GM21786 (cell line): ENCODE data around the gene ZBTB1.
"Not testable (repeated sequence)": the region's sequence is repeated elsewhere in the genome, so short reads cannot be mapped to it uniquely, and the experiment has no call there.

ENCODE experiments used
- ATAC-seq: cut with Tn5 transposase; IDR thresholded peaks from one replicate; pipeline ENCODE4 v1.9.1; 2021; ENCODE audit not compliant: unreplicated experiment

The ZBTB1 gene

DNA sequence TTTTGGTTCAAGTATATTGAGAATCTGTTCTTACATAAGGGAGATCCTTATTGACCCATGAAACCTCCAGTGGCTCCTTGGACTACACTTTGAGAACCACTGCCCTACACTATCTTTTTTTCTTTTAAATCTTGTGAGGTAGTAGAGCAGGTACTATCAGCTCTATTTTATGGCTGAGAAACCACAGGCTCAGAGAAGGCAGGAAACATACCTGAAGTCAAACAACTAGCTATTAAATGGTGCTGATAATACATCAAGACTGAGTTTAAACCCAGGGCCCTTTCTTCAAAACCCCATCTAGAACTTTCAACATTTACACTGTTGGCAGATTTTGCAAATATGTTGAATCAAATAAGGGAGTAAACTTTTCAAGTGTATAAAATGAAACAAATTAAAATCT lies 7.8 kb upstream of the ZBTB1 start:
- ATAC-seq: no peak

DNA sequence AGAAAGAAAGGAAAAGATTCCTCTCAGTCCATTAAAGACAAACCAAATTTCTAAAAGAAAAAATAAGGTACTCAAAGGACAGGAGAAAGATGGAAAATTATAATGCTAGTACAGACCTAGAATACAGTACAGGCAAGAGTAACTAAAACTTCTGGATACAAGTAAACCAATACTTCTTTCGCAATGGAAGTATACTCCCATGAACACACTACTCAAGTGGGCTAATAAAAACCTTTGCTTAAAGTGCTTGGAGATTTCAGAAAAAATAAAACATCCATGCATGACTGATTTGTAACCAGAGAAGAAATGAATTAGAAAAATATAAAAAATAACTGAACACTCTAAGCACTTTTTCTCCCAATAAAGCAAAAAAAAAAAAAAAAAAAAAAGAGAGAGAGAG lies 4.5 kb upstream of the ZBTB1 start:
- ATAC-seq: no peak

DNA sequence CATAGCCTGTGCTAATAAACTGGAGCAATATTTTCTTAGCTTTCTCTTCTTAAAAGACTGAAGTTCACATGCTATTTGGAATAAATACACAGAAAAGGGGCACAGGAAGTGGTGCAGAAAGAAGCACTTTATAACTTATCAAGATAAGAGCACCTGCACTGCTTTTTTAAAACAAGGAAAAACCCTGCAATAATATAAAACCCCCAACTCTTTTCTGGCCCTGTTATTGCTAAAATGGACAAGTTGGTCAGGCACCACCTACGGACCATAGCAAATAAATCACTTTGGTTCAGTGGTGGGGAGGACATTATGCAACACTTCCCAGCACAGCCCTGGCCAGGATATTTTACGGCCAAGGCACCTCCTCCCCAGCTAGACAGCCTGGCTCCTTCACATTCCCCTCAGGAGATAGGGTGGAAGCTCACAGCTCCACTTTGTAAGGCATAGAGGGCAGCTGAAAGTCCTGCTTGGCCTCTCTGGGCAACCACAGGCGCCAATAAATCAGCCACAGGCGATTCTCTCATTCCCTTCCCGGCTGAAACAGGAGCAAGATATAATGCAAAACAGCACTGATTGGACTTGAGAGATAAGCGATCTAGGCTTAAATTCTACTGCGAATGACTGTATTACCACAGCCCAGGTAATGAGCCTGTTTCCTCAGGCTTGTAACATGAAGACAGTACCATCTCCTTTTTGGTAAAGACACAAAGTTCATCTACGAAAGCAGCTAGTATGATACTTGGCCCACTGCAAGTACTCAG lies 3.0 kb upstream of the ZBTB1 start:
- no peak for ATAC-seq

DNA sequence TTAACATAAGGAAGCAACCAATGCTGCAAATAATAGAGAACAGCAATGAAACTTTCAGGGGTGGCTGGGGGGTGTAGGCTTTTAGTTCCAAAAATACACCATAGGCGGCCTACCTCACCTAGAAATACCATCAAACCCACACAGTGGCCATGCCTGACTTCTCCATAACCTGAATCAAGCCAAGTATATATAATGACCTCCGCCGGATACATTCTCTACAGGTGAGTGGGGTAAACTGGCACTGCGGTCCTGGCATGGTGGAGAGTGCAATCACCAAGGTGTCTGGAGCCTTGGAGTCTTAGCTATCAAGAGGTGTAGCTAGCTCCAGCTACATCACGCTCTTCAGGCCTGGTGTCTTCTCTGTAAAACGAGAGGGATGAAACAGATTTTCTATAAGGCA lies 2.1 kb upstream of the ZBTB1 start:
- ATAC-seq: no peak

DNA sequence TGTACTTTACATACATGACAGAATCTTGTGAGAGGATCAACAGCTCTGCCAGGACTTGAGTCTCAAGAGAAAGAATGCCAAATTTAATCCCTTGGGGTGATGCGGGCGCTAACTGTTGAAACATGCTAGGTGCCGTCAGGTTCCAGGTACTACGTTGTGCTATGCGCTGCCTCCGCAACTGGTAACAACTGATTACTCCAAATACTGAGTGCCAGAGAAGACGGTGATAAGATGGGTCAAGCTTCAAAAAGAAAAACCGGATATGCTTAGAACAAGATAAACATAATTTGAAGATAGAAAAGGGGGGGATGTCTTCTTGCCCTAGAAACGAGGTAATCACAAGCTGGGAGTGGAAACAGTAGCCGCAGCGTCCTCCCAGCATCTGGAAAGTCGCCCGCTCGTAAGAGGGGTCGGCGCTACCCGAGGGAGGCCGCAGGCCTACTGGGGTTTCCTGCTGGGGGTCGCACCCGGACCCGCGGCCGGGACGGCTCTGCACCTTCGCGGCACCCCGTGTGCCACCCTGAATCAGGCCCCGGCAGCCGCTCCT lies 1.6 kb upstream of the ZBTB1 start:
- ATAC-seq: peak; percentile 1

DNA sequence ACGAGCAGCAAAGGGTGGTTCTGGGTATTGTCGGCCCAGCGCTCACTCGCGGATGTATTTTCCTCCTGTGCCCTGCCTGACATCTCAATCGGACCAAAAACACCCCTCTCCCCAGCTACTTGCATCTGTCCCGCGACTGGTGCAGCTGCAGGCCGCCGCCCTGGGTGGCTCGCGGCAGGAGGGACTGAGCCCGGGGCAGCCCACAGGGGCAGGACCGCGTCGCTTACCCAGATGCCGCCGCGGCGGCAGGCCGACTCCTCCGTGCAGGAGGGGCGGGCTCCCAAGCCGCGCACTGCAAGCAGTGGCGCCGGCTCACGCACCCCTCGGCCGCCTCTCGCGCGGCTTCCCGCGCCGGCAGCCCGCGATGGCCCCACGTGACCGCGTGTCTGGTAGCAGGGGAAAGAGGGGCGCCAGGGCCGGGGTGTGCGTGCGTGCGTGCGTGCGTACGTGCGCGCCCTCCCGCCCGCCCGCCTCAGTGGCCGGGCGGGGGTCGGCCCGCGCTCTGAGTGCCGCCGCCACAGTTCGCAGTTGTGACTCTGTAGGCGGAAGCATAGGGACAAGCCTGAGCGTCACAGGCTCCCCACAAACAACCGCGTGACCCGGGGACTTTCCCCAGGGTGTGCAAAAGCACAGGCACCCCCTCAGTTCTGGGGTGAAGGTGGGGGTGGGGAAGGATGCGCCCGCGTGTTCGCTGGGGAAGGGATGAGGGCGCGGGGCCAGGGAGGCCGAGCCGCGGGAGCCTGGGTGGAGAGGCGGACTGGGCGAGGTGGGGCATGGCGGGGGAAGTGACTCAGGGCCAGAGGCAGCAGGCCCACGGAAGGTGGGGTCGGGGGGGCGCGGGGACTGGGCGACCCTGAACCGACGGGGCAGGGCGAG lies 898 bp upstream of the ZBTB1 start, which contains the start of gene ZBTB25:
Gene ZBTB25 (minus strand): TSS at position 405 of the 876 bp plus-strand sequence. CDS start 13,305 bp downstream, outside the sequence.
- peak; percentile 59 for ATAC-seq

DNA sequence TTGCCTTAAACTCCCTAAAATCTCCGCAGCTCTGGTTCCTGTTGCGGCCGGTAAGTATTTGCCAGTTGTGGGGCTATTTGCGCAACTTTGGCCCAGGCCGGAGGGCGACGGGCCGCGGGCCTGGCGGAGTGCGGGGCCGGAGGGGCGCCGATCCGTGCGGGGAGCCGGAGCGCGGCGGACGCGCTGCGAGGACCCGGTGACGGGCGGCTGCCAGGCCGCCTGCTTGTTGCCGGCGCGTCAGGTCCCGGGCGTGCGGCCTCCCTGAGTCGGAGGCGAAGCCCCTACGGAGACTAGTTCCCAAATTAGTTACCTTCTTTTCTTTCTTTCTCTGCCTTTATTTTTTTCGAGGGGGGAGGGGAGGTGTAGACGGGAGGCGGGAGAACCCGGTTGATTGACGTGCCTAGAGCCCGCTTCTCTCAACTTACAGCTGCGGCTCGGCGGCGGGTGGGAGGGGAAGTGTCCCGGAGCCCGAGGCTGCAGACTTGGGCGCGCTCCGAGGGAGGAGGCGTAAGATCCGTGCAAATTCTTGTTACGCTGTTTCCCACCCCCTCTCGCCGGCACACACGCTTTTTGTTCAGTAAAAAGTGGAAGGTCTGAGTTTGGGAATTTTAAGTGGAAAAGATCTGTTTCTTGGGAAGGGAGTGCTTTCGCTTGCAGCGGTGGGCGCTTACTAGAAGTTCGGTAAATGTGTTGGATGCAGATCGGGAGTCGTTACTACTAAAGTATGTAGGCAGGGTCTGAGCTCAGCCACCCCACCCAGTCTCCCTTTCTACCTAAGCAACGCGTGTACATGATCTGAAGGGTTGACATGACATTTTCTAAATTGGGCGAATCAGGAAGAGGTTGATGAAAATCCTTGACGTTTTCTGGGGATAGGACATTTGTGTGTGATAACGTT lies 576 bp downstream of the ZBTB1 start:
- peak; percentile 13 for ATAC-seq

DNA sequence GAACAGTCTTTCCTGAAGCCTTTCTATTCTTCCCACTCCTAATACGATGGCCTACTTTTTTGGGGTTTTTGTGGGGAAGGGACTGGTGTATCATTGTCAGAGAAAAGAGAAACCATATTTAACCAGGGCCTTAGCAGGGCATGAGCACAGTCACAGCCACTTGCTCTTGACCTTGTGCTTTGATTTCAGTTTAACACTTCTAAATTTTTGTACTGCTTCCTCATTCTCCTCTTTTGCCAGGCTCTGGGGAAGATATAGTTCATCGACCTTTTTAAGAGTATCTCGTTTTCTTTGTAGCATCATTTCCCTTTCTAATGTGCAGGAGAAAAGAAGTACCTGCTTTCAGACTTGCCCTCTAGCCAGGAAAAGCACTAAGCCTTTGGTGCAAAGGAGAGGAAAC lies 2.2 kb downstream of the ZBTB1 start:
- ATAC-seq: no peak

DNA sequence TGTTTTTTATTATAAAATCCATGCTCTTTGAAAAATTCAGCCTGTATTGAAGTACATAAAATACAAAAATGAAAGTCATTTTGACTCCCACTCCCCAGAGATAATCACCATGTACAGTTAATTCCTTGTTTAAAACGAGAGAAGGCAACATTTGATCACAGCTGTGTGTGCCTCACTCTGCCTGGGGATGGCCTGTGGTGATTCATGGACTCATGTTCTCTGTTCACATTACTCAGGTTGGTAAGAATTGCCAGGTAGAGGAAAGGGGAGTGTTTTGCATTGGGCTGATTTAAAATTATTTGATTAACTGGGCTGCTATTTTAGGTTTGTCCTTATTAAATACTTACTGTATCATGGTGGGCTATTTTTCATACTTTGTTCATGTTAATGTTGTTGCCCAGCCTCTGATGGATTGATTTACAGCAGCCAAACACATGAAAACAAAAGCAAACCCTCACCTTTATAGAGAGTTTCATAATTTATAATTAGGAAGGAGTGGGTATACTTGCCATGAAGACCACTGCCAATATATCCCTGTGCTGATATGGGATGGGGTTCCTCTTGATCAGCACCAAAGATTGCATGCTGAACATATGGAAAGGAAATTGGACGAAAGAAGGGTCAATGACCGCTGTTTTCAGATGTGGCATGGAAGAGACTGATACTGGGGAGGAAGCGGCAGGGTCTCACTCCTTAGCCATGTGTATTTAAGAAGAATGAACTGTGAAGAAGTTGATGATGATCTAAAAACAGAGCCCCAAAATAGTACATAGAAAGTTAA lies 3.0 kb downstream of the ZBTB1 start:
- no peak for ATAC-seq

DNA sequence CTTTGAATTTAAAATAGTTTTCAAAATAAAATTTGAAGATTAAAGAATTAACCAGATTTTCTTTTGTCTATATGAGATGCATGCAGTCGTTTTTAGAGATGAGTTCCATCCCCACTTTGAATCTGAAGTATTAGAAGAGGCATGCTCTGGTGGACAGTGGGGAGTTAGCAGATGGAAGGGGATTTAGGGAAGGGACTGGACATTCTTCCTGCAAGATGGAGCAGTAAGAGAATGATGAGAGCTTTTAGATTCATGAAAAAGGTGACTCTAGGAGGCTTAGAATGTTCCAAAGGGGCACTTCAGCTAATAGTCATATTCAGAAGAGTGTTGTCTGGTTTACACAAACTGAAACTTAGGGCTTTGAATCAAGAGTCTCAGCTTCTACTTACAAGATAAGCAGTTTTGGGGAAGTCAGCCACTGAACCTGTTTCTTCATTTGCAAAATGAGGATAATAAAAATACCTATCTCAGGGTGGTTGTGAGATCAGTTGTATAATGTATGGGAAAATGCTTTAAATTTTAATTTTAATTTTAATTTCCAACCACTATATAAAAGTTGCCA lies 3.7 kb downstream of the ZBTB1 start:
- ATAC-seq: peak; percentile 15

DNA sequence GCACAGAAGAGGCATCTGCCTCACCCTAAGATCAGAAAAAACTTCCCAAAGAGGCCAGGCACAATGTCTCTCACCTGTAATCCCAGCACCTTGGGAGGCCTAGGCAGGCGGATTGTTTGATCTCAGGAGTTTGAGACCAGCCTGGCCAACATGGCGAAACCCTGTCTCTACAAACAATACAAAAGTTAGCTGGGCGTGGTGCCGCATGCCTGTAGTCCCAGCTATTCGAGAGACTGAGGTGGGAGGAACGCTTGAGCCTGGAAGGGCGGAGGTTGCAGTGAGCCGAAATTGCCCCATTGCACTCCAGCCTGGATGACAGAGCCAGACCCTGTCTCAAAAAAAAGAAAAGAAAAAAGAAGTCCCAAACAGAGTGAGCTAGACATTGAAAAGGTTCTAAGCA lies 4.5 kb downstream of the ZBTB1 start:
- ATAC-seq: no peak

DNA sequence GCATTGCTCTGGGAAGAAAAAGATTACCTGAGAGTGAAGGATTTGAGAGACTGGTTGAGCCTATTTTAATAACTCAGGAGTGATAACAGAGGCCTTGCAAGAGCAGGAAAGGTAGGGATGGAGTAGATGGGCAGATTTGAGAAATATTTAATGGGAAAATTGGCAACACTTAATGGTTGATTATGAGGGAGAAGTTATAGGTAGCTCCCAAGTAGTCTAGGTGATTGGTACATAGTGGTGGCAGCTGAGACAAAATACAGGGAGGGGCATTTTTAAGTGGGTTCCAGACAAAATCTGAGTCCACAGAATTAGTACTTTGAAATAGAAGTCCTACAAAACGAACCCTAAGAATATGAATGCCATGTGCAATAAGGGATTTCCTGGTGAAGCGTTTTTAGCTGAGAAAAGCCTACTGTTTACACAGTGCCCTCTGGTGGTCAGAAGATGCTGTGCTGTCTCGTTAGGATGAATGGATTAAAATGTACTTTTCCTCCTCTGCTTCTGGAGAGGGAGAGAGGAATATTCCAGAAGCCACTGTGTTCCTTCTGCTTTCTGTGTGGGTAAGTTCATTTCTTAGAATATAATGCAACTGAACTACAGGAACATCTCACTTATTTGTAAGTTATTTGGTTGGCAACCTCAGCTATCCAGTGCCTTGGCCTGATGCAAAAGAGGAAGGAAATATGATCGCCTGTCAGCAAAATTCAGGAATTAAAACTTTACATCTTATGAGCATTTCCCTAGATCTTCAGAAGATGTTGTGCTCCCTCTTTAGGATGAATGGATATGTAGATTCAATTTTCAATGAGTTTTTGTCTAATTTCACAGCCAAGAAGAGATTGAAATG lies 6.5 kb downstream of the ZBTB1 start:
- ATAC-seq: no peak

DNA sequence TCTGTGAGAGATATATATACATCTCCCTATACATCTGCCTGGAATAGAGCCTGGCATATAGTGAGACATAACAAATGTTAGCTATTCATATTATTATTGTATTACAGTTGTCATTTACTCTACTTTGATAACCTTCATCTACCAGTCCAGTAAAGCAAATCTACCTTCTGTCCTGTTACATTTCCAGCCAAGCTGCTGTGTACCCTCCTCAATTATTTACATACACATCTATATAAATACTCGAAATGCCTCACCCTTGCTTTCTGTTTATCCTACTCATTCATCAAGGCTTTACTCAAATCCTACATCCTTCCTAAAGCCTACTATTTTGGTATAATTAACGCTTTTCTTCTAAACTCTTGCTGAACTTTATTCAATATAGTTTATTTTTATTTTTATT lies 8.7 kb downstream of the ZBTB1 start:
- no peak for ATAC-seq

DNA sequence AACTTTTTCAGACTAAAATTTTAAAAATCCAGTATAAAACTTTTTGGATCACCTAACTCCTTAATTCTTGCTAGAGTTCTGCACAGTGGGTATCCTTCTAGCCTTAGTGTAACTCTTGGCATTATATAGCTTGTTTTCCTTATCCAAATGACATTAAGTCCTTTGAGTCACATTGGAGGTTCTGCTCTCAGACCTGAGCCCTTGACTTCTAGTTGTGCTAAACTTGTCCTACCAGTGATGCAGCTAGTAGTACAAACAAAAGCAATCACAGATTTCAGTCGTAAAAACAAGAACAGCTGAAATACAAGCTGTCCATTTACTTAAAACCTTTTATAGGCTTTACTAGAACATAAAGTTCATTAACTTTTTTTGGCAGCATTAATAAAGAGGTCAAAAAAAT lies 10.5 kb downstream of the ZBTB1 start:
- no peak for ATAC-seq

DNA sequence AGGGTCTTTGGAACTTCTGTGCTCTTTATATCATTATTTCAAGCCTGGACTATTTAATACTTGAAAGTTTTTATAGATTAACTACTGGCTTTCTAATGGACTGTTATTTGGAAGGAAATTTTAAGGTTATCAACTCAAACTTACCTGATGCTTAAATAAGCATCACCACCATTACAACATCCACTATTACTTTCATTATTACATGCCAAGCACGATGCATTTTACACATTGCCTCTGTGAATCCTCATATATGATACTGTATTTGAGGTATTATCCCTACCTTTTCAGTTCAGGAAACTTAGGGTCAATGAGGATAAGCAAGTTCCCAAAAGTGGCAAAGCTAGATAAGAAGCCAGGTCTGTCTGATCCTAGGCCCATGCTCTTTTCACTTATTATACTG lies 12.4 kb downstream of the ZBTB1 start:
- ATAC-seq: no peak

DNA sequence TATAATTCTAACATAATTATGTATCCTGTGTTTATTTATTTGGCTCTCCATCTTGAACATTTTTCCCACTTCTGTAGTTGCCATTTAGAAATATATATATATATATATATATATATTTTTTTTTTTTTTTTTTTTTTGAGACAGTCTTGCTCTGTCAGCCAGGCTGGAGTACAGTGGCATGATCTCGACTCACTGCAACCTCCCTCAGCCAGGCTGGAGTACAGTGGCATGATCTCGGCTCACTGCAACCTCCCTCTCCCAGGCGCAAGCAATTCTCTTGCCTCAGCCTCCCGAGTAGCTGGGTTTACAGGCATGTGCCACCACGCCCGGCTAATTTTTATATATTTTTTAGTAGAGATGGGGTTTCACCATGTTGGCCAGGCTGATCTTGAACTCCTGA lies 13.1 kb downstream of the ZBTB1 start:
- not testable (repeated sequence) for ATAC-seq

DNA sequence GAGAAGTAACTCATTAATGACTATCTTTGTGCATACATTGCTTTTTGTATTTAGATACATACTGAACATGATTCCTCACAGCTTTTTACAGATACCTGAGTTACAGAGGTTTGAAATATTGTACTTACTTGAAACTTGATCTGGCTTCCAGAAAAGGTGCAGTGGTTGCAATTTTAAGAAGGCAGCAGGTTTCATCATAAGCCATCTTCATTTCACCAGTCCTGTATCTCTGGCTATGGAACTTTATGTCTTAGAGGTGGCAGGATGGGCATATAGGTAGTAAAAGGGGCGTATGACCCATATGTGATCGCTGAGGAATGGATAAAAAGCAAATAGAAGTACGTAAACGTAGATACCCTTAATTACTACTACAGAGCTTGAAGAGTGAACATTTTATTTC lies 13.7 kb downstream of the ZBTB1 start:
- no peak for ATAC-seq

DNA sequence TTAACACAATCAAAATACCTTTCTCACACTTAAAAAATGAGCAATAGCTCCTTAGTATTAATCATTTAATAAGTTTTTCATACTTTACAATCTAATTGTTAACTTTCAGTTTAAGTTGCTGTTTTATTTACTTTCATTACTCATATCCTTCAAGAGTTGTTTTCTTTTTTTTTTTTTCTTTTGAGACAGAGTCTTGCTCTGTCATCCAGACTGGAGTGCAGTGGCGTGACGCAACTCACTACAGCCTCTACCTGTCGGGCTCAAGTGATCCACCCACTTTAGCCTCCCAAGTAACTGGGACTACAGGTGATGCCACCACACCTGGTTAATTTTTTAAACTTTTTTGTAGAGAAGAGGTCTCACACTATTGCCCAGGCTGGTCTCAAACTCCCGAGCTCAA lies 16.1 kb downstream of the ZBTB1 start:
- ATAC-seq: no peak
